HepG2 (cell line): ENCODE measurements around the gene BBS9. TPM values are rescaled to one million over a fixed set of nuclear protein-coding genes. Genes with fewer than 3 reads are reported as not detected.

ENCODE experiments used
- CC2D1A ChIP-seq: sonication (generic); formaldehyde crosslinking; IDR thresholded peaks from 2 replicates; pipeline ENCODE4 v1.8.1; 2023; ENCODE audit warnings: mild to moderate bottlenecking, missing genetic modification reagents
- CEBPG ChIP-seq: IDR thresholded peaks from 2 replicates; pipeline ENCODE4 v1.6.1; 2016
- HOXA7 ChIP-seq: sonication (generic); formaldehyde crosslinking; IDR thresholded peaks from 2 replicates; pipeline ENCODE4 v1.8.1; 2022; ENCODE audit warnings: mild to moderate bottlenecking, missing genetic modification reagents, moderate library complexity
- IRX3 ChIP-seq: sonication (generic); formaldehyde crosslinking; IDR thresholded peaks from 2 replicates; pipeline ENCODE4 v1.8.1; 2023; ENCODE audit warnings: mild to moderate bottlenecking, low read depth, missing genetic modification reagents, borderline replicate concordance
- REPIN1 ChIP-seq: sonication (generic); formaldehyde crosslinking; IDR thresholded peaks from 2 replicates; pipeline ENCODE4 v1.8.0; 2022; ENCODE audit warnings: missing genetic modification reagents, low read depth, mild to moderate bottlenecking, borderline replicate concordance
- SOX6 ChIP-seq, 2 experiments: fragments of 450-650 bp in 1 of 2; sonication (generic) in 1 of 2; formaldehyde crosslinking in 1 of 2; IDR thresholded peaks; 2 replicates each; pipeline versions ENCODE4 v1.4.0 to v1.6.1; 2017 to 2020; ENCODE audit warnings: antibody characterized with exemption in 1 of 2, mild to moderate bottlenecking in 1 of 2, missing genetic modification reagents in 1 of 2
- TOPORS ChIP-seq: sonication (generic); formaldehyde crosslinking; IDR thresholded peaks from 2 replicates; pipeline ENCODE4 v1.8.0; 2023; ENCODE audit warnings: mild to moderate bottlenecking, missing genetic modification reagents
- YY1 ChIP-seq: IDR thresholded peaks from 2 replicates; pipeline ENCODE4 v1.6.1; 2011; ENCODE audit warnings: low read length, low read depth, moderate library complexity, mild to moderate bottlenecking; ENCODE audit not compliant: insufficient read depth, insufficient replicate concordance
- polyA plus RNA-seq, 8 experiments: library from polyadenylated mRNA; depleted of rRNA in 3 of 8; stranded (reverse) in 7 of 8; unstranded in 1 of 8; fragments of >200 nt; fragmentation: Illumina TruSeq in 4 of 8; extraction: Trizol in 4 of 8; gene quantifications; 2 replicates each; pipeline versions ENCODE4 v1.2.1 to v1.2.3, GENCODE V29; 2011 to 2016; ENCODE audit warnings: low read depth in 4 of 8, missing spikeins in 1 of 8, mixed read lengths in 1 of 8; ENCODE audit not compliant: insufficient read depth in 1 of 8
- total RNA-seq, 5 experiments: library from RNA; depleted of rRNA; stranded (reverse); fragments of >200 nt; fragmentation: Illumina TruSeq; extraction: Trizol; gene quantifications; 2 replicates each; pipeline ENCODE4 v1.2.3, GENCODE V29; 2016; ENCODE audit warnings: low read depth in 1 of 5
- TF ChIP-seq, protein P1 (sequence below), 2 experiments: sonication (generic) in 1 of 2; formaldehyde crosslinking in 1 of 2; IDR thresholded peaks; 2 replicates each; pipeline versions ENCODE4 v1.6.1 to v1.9.0; 2014 to 2022; ENCODE audit warnings: antibody characterized with exemption in 1 of 2, borderline replicate concordance in 1 of 2, inconsistent platforms in 1 of 2, low read depth in 1 of 2, missing genetic modification reagents in 1 of 2
- TF ChIP-seq, protein P2 (sequence below): sonication (generic); formaldehyde crosslinking; IDR thresholded peaks from 2 replicates; pipeline ENCODE4 v1.4.0; 2020; ENCODE audit warnings: missing genetic modification reagents
- TF ChIP-seq, protein P3 (sequence below): sonication (generic); formaldehyde crosslinking; IDR thresholded peaks from 2 replicates; pipeline ENCODE4 v1.4.0; 2020; ENCODE audit warnings: missing genetic modification reagents, borderline replicate concordance

BBS9 gene
- total and polyA plus RNA-seq, 2 of the 13 experiments (the other 11 are each of a cell fraction or from before 2014, with no cell fraction given), result 5.1 to 7.8 TPM

DNA sequence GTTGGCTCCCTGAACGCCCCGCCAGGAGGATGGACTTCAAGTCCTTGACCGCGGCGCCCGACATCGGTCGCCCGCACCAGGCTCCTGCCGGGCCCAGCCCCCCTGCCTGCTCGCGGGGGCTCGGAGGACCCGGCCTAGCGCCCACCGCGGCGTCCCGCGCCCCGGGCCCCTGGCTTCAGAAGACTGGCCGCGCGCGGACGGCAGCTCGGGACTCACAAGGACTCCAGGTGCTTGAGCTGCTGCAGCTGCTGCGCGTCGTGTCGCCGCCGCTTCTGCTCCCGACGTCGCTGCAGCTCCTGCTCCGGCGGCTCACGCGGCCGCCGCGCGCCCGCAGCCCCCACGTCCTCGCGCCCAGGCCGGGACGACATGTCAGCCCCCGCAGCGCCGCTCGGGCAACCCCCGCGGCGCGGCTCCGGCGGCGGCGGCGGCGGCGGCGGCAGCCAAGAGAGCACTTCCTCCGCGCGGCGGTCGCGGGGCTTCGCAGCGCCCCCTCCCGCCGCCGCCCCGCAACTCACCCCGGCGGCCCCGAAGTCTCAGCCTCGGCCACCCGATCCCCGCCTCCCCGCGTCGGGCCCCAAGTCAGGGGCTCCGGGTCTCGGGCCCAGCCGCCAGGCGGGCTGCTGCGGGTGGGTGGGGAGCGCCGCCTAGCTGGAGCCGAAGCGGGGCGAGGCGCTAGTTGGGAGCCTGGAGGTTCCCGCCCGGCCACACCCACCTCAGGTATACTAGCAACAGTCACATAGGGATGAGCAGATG is 20.2 kb upstream of the BBS9 start, which contains the start of gene RP9 (continued):
- peak; percentile 84 for TF ChIP-seq YY1
- TF ChIP-seq IRX3, result peak; percentile 42; the same call in 1 of the 2 replicates
- TF ChIP-seq REPIN1 (CRISPR knock-in tag), result peak; percentile 38; the same call in 1 of the 2 replicates
- TF ChIP-seq, protein P1, sequence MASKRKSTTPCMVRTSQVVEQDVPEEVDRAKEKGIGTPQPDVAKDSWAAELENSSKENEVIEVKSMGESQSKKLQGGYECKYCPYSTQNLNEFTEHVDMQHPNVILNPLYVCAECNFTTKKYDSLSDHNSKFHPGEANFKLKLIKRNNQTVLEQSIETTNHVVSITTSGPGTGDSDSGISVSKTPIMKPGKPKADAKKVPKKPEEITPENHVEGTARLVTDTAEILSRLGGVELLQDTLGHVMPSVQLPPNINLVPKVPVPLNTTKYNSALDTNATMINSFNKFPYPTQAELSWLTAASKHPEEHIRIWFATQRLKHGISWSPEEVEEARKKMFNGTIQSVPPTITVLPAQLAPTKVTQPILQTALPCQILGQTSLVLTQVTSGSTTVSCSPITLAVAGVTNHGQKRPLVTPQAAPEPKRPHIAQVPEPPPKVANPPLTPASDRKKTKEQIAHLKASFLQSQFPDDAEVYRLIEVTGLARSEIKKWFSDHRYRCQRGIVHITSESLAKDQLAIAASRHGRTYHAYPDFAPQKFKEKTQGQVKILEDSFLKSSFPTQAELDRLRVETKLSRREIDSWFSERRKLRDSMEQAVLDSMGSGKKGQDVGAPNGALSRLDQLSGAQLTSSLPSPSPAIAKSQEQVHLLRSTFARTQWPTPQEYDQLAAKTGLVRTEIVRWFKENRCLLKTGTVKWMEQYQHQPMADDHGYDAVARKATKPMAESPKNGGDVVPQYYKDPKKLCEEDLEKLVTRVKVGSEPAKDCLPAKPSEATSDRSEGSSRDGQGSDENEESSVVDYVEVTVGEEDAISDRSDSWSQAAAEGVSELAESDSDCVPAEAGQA (IDR thresholded peaks at IDR 0.05; ENCODE audit: low read depth), result no peak
- TF ChIP-seq, protein P1 (CRISPR knock-in tag; IDR thresholded peaks at IDR 0.05; ENCODE audit: borderline replicate concordance), result peak; percentile 56; the same call in 1 of the 2 replicates
- TF ChIP-seq TOPORS (CRISPR knock-in tag), result peak; percentile 80
- no peak for TF ChIP-seq CC2D1A (CRISPR knock-in tag)
- no peak for TF ChIP-seq CEBPG (CRISPR knock-in tag)
- no peak for TF ChIP-seq SOX6 (IDR thresholded peaks at IDR 0.05)
- TF ChIP-seq SOX6 (CRISPR knock-in tag; IDR thresholded peaks at IDR 0.05), result peak; percentile 53; the same call in 1 of the 2 replicates
- TF ChIP-seq, protein P2, sequence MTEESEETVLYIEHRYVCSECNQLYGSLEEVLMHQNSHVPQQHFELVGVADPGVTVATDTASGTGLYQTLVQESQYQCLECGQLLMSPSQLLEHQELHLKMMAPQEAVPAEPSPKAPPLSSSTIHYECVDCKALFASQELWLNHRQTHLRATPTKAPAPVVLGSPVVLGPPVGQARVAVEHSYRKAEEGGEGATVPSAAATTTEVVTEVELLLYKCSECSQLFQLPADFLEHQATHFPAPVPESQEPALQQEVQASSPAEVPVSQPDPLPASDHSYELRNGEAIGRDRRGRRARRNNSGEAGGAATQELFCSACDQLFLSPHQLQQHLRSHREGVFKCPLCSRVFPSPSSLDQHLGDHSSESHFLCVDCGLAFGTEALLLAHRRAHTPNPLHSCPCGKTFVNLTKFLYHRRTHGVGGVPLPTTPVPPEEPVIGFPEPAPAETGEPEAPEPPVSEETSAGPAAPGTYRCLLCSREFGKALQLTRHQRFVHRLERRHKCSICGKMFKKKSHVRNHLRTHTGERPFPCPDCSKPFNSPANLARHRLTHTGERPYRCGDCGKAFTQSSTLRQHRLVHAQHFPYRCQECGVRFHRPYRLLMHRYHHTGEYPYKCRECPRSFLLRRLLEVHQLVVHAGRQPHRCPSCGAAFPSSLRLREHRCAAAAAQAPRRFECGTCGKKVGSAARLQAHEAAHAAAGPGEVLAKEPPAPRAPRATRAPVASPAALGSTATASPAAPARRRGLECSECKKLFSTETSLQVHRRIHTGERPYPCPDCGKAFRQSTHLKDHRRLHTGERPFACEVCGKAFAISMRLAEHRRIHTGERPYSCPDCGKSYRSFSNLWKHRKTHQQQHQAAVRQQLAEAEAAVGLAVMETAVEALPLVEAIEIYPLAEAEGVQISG (CRISPR knock-in tag), result peak; percentile 98
- TF ChIP-seq, protein P3, sequence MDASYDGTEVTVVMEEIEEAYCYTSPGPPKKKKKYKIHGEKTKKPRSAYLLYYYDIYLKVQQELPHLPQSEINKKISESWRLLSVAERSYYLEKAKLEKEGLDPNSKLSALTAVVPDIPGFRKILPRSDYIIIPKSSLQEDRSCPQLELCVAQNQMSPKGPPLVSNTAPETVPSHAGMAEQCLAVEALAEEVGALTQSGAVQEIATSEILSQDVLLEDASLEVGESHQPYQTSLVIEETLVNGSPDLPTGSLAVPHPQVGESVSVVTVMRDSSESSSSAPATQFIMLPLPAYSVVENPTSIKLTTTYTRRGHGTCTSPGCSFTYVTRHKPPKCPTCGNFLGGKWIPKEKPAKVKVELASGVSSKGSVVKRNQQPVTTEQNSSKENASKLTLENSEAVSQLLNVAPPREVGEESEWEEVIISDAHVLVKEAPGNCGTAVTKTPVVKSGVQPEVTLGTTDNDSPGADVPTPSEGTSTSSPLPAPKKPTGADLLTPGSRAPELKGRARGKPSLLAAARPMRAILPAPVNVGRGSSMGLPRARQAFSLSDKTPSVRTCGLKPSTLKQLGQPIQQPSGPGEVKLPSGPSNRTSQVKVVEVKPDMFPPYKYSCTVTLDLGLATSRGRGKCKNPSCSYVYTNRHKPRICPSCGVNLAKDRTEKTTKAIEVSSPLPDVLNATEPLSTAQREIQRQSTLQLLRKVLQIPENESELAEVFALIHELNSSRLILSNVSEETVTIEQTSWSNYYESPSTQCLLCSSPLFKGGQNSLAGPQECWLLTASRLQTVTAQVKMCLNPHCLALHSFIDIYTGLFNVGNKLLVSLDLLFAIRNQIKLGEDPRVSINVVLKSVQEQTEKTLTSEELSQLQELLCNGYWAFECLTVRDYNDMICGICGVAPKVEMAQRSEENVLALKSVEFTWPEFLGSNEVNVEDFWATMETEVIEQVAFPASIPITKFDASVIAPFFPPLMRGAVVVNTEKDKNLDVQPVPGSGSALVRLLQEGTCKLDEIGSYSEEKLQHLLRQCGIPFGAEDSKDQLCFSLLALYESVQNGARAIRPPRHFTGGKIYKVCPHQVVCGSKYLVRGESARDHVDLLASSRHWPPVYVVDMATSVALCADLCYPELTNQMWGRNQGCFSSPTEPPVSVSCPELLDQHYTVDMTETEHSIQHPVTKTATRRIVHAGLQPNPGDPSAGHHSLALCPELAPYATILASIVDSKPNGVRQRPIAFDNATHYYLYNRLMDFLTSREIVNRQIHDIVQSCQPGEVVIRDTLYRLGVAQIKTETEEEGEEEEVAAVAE (CRISPR knock-in tag), result no peak
- no peak for TF ChIP-seq HOXA7 (CRISPR knock-in tag)
